ENCODE data around the gene KCNAB2.

DNA sequence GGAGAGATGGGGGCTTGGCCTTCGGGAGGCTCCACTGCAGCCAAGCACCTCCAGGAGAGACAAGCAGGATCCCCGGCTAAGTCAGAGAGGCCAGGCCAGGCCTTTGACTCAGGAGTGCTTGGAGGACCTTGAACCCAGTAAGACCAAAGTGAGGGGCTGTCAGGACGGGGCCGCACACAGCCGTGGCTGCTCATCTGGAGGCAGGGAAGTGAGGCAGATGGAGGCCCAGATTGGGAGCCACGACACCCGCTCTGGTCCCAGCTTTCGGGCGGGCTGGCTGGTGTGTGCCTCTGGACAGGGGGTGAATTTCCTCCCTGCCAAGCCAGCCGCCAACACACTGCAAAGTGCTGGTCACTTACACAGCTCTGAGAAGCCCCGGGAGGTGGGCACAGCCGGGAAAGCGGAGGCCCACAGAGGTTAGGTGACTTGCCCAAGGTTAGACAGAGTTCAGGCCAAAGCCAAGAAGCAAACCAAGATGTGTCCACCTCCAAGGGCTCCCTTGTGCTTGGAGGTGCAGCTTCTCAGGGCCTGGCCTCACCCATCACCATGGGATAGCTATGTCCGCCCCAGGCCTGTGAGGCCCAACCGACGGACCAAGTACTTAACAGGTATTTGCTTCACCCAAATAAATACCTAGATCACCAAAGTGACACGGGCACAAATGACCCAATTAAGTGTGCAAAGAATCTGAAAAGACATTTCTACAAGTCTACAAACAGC lies 76.1 kb downstream of the KCNAB2 start:
- no peak for TF ChIP-seq POLR2A (IDR thresholded peaks at IDR 0.05)
- TF ChIP-seq CTCF (IDR thresholded peaks at IDR 0.05): no peak

Measured in Peyer's patch (tissue), 4 donors.